ENCODE measurements around the gene DYNLT3. TPM values are rescaled to one million over a fixed set of nuclear protein-coding genes. Genes with fewer than 3 reads are reported as not detected.

The DYNLT3 gene
- total RNA-seq, 4 donors from 2014 or later, result 12.7 to 22.2 (median 15.0) TPM

GRCh38 chrX:37812110-37812509 lies 35.3 kb downstream of the DYNLT3 start:
- intact Hi-C loops (cut with DNase I; ENCODE audit: low total_unique reads), result no loop called here
- no peak overlapping the region for H3K4me3 ChIP-seq
- DNase-seq (no peak), ATAC-seq (no peak)
- H3K27ac ChIP-seq, result no peak overlapping the region
- H3K4me1 ChIP-seq, result no peaks in the 10 kb centered on the region
- TF ChIP-seq CTCF (IDR thresholded peaks at IDR 0.05 in 4 of 5, conservative IDR thresholded peaks at IDR 0.05 in 1 of 5), result no peak
- TF ChIP-seq POLR2A (IDR thresholded peaks at IDR 0.05), result no peak
- H3K9me3 ChIP-seq, result no peaks in the 10 kb centered on the region
- H3K36me3 ChIP-seq, result no peaks in the 10 kb centered on the region
- in situ Hi-C loops (cut with MboI; ENCODE audit: low sequenced_read_pairs in 4 of 4), result no loop called here
- H3K27me3 ChIP-seq, result peaks cover 0 to 4% (median 0%) of the 10 kb centered on the region in 3 donors

- H3K36me3 ChIP-seq, result no peaks in the 10 kb centered on the region
- DNase-seq (no peak), ATAC-seq (no peak)
- no peaks in the 10 kb centered on the region for H3K9me3 ChIP-seq
- H3K27me3 ChIP-seq, result peaks cover 0 to 4% (median 0%) of the 10 kb centered on the region in 3 donors
- H3K4me3 ChIP-seq, result no peak overlapping the region
- TF ChIP-seq POLR2A (IDR thresholded peaks at IDR 0.05) (no peak), CTCF (IDR thresholded peaks at IDR 0.05 in 4 of 5, conservative IDR thresholded peaks at IDR 0.05 in 1 of 5) (no peak)
- intact Hi-C loops (cut with DNase I; ENCODE audit: low total_unique reads) (no loop called here), in situ Hi-C loops (cut with MboI; ENCODE audit: low sequenced_read_pairs in 4 of 4) (no loop called here)
- H3K4me1 ChIP-seq, result no peaks in the 10 kb centered on the region
- no peak overlapping the region for H3K27ac ChIP-seq
Observed at GRCh38 chrX:37809970-37810369, 37.4 kb downstream of the DYNLT3 start.

- DNase-seq (no peak), ATAC-seq (no peak)
- H3K4me3 ChIP-seq, result no peak overlapping the region
- no peak overlapping the region for H3K27ac ChIP-seq
- no peak for TF ChIP-seq POLR2A (IDR thresholded peaks at IDR 0.05)
- no peak for TF ChIP-seq CTCF (IDR thresholded peaks at IDR 0.05 in 4 of 5, conservative IDR thresholded peaks at IDR 0.05 in 1 of 5)
- no peaks in the 10 kb centered on the region for H3K36me3 ChIP-seq
- H3K27me3 ChIP-seq, result no peaks in the 10 kb centered on the region
- no peaks in the 10 kb centered on the region for H3K9me3 ChIP-seq
- no peaks in the 10 kb centered on the region for H3K4me1 ChIP-seq
- in situ Hi-C loops (cut with MboI; ENCODE audit: low sequenced_read_pairs in 4 of 4), result no loop called here
- intact Hi-C loops (cut with DNase I; ENCODE audit: low total_unique reads), result no loop called here
Observed at GRCh38 chrX:37803057-37803456, 44.3 kb downstream of the DYNLT3 start.

GRCh38 chrX:37802028-37802427 lies 45.3 kb downstream of the DYNLT3 start:
- Histone ChIP-seq H3K9me3 (no peaks in the 10 kb centered on the region), H3K36me3 (no peaks in the 10 kb centered on the region), H3K4me3 (no peak overlapping the region), H3K27me3 (no peaks in the 10 kb centered on the region), H3K4me1 (no peaks in the 10 kb centered on the region), H3K27ac (no peak overlapping the region)
- intact Hi-C loops (cut with DNase I; ENCODE audit: low total_unique reads) (no loop called here), in situ Hi-C loops (cut with MboI; ENCODE audit: low sequenced_read_pairs in 4 of 4) (no loop called here)
- no peak for ATAC-seq
- no peak for DNase-seq
- TF ChIP-seq CTCF (IDR thresholded peaks at IDR 0.05 in 4 of 5, conservative IDR thresholded peaks at IDR 0.05 in 1 of 5) (no peak), POLR2A (IDR thresholded peaks at IDR 0.05) (no peak)

GRCh38 chrX:37800717-37801116 lies 46.7 kb downstream of the DYNLT3 start:
- intact Hi-C loops (cut with DNase I; ENCODE audit: low total_unique reads) (no loop called here), in situ Hi-C loops (cut with MboI; ENCODE audit: low sequenced_read_pairs in 4 of 4) (no loop called here)
- no peak for DNase-seq
- H3K9me3 ChIP-seq, result no peaks in the 10 kb centered on the region
- no peak overlapping the region for H3K27ac ChIP-seq
- no peak overlapping the region for H3K4me3 ChIP-seq
- TF ChIP-seq POLR2A (IDR thresholded peaks at IDR 0.05) (no peak), CTCF (IDR thresholded peaks at IDR 0.05 in 4 of 5, conservative IDR thresholded peaks at IDR 0.05 in 1 of 5) (no peak)
- no peaks in the 10 kb centered on the region for H3K4me1 ChIP-seq
- ATAC-seq, result no peak
- H3K27me3 ChIP-seq, result no peaks in the 10 kb centered on the region
- H3K36me3 ChIP-seq, result no peaks in the 10 kb centered on the region
